Loucy (cell line): Measurements from ENCODE around the gene TNS3.

ENCODE experiments used
- EZH2phosphoT487 ChIP-seq: fragments of 200-600 bp; IDR thresholded peaks from 2 replicates; pipeline ENCODE4 v1.6.1; 2018; ENCODE audit warnings: antibody characterized with exemption, mild to moderate bottlenecking, moderate library complexity, borderline replicate concordance
- TF ChIP-seq, protein P1 (sequence below): fragments of 200-600 bp; sonication (generic); conservative IDR thresholded peaks from 2 replicates; pipeline ENCODE4 v1.5.1; 2014; ENCODE audit warnings: mild to moderate bottlenecking, antibody characterized with exemption, low read length

DNA sequence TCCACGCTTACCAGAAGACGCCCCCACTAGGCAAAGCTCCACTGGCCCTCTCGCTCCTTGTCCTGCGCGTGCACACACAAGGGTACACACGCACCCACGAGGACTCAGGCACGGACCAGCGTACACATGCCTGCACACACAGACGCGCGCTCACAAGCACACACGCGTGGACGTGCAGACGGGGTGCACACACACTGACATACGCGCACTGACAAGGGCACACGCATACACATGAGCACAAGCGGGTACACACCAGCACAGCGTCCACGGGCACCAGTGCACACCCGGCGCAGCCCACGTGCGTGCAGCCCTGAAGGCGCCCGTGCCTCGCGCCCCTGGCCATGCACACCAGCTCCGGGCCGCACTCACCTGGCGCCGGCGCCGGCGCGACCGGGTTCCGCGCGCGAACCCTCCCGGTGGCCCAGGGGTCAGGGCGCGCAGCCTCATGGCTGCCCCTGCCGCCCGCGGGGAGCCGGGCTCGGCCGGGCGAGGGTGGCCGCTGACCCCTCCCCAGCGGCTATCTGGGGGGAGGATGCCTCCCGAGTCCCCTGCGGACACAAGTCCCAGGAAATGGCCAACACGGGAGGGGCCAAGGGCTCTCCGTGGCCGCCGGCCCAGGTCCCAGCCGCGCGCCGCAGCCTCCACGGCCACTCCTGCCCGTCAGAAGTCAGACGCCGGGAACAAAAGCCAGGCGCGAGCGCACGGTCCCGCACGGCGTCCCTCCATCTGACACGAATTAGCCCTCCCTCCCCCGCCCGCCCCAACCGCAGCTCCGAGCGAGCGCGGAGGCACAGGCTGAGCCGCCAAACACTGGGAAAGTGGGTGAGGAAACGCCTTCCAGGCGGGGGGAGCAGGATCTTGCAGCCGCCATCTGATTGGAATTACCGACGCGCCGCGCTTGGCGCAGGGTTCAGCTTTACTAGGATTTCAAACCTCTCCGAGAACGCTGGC lies 45.0 kb downstream of the TNS3 start:
- TF ChIP-seq, protein P1, sequence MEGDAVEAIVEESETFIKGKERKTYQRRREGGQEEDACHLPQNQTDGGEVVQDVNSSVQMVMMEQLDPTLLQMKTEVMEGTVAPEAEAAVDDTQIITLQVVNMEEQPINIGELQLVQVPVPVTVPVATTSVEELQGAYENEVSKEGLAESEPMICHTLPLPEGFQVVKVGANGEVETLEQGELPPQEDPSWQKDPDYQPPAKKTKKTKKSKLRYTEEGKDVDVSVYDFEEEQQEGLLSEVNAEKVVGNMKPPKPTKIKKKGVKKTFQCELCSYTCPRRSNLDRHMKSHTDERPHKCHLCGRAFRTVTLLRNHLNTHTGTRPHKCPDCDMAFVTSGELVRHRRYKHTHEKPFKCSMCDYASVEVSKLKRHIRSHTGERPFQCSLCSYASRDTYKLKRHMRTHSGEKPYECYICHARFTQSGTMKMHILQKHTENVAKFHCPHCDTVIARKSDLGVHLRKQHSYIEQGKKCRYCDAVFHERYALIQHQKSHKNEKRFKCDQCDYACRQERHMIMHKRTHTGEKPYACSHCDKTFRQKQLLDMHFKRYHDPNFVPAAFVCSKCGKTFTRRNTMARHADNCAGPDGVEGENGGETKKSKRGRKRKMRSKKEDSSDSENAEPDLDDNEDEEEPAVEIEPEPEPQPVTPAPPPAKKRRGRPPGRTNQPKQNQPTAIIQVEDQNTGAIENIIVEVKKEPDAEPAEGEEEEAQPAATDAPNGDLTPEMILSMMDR = no peak
- TF ChIP-seq EZH2phosphoT487 = no peak
